ENCODE results near the gene CFAP54. TPM values are rescaled to one million over a fixed set of nuclear protein-coding genes. Genes with fewer than 3 reads are reported as not detected.

Gene CFAP54
- polyA plus RNA-seq, 3 donors = not detected

DNA sequence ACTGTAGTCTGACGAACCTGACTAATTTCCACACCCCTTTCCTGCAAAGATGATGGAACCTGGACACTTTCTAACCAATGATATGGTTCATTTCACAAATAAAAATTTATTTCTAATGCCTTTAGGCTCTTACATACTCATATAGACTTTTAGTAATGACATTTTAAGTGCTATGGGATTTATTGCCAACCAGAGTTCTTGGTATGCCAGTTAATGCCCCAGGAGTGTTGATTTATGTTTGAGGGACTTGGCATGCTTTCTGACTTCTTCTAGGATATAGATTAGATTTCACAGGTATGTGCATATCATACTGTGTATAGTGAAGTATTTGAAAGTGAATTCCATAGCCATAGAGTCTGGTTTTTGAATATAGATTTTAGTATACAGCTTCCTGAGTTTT, 159.5 kb downstream of the CFAP54 start:
- no peak overlapping the region for H3K4me3 Mint-ChIP-seq
- Histone ChIP-seq H3K36me3 (replicated peaks in 1 of 2; ENCODE audit: control insufficient read depth in 1 of 2, insufficient read depth in 2 of 2, low read length in 2 of 2) (no peaks in the 10 kb centered on the region), H3K4me3 (replicated peaks in 1 of 3; ENCODE audit: low read depth in 2 of 3, low read length in 3 of 3) (no peak overlapping the region), H3K27me3 (ENCODE audit: control insufficient read depth in 2 of 2, insufficient read depth in 2 of 2, low read length in 2 of 2) (no peaks in the 10 kb centered on the region), H3K79me2 (ENCODE audit: insufficient read depth, low read length) (no peaks in the 10 kb centered on the region), H3K4me2 (replicated peaks; ENCODE audit: extremely low read depth, low read length, poor library complexity, severe bottlenecking) (no peak overlapping the region), H3K9ac (ENCODE audit: insufficient read depth, low read length, poor library complexity, severe bottlenecking) (no peak overlapping the region), H4K20me1 (ENCODE audit: insufficient read depth, low read length) (no peaks in the 10 kb centered on the region), H2AFZ (ENCODE audit: insufficient read depth, low read depth, low read length, poor library complexity, severe bottlenecking) (no peak overlapping the region), H3K9me3 (replicated peaks in 1 of 2; ENCODE audit: control insufficient read depth in 1 of 2, insufficient read depth in 1 of 2, low read length in 2 of 2) (no peaks in the 10 kb centered on the region), H3K4me1 (ENCODE audit: control insufficient read depth in 1 of 2, insufficient read depth in 2 of 2, low read length in 2 of 2) (no peaks in the 10 kb centered on the region), H3K27ac (ENCODE audit: low read depth in 1 of 2, low read length in 2 of 2) (no peak overlapping the region)
- DNase-seq = no peak
- H3K27ac Mint-ChIP-seq = no peak overlapping the region
- intact Hi-C loops (cut with micrococcal nuclease) = no loop called here
- peaks cover 0 to 4% (median 0%) of the 10 kb centered on the region in 7 donors for H3K9me3 Mint-ChIP-seq
- no CpG with 5 or more reads among the region's 1 CpG for WGBS (ENCODE audit: insufficient coverage)
- TF ChIP-seq, protein P1, sequence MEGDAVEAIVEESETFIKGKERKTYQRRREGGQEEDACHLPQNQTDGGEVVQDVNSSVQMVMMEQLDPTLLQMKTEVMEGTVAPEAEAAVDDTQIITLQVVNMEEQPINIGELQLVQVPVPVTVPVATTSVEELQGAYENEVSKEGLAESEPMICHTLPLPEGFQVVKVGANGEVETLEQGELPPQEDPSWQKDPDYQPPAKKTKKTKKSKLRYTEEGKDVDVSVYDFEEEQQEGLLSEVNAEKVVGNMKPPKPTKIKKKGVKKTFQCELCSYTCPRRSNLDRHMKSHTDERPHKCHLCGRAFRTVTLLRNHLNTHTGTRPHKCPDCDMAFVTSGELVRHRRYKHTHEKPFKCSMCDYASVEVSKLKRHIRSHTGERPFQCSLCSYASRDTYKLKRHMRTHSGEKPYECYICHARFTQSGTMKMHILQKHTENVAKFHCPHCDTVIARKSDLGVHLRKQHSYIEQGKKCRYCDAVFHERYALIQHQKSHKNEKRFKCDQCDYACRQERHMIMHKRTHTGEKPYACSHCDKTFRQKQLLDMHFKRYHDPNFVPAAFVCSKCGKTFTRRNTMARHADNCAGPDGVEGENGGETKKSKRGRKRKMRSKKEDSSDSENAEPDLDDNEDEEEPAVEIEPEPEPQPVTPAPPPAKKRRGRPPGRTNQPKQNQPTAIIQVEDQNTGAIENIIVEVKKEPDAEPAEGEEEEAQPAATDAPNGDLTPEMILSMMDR (IDR thresholded peaks at IDR 0.05) = no peak
- peaks cover 1 to 3% (median 2%) of the 10 kb centered on the region in 3 donors for H3K27me3 Mint-ChIP-seq (ENCODE audit: low read depth in 3 of 3)
- no peaks in the 10 kb centered on the region for H3K36me3 Mint-ChIP-seq
- no peaks in the 10 kb centered on the region for H3K4me1 Mint-ChIP-seq

DNA sequence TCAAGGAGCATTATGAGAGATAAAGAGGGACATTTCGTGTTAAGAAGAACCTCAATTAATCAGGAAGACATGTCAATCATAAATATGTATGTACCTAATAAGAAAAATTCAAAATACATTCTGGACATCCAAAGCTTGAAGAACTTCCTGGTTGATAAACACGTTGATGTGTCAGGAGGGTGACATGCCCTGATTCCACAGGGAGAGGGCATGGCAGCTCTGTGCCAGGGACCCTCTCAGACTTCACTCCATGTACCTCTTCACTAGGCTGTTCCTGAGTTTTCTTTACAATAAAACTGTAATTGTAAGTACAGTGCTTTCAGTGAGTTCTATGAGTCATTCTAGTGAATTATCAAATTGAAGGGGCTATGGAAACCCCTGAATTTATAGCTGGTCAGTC, 163.5 kb downstream of the CFAP54 start:
- Histone ChIP-seq H3K27me3 (ENCODE audit: control insufficient read depth in 2 of 2, insufficient read depth in 2 of 2, low read length in 2 of 2) (no peaks in the 10 kb centered on the region), H4K20me1 (ENCODE audit: insufficient read depth, low read length) (no peaks in the 10 kb centered on the region), H3K4me3 (replicated peaks in 1 of 3; ENCODE audit: low read depth in 2 of 3, low read length in 3 of 3) (no peak overlapping the region), H3K4me1 (ENCODE audit: control insufficient read depth in 1 of 2, insufficient read depth in 2 of 2, low read length in 2 of 2) (no peaks in the 10 kb centered on the region), H3K79me2 (ENCODE audit: insufficient read depth, low read length) (no peaks in the 10 kb centered on the region), H3K36me3 (replicated peaks in 1 of 2; ENCODE audit: control insufficient read depth in 1 of 2, insufficient read depth in 2 of 2, low read length in 2 of 2) (no peaks in the 10 kb centered on the region), H3K27ac (ENCODE audit: low read depth in 1 of 2, low read length in 2 of 2) (no peak overlapping the region), H3K4me2 (replicated peaks; ENCODE audit: extremely low read depth, low read length, poor library complexity, severe bottlenecking) (no peak overlapping the region), H2AFZ (ENCODE audit: insufficient read depth, low read depth, low read length, poor library complexity, severe bottlenecking) (no peak overlapping the region), H3K9me3 (replicated peaks in 1 of 2; ENCODE audit: control insufficient read depth in 1 of 2, insufficient read depth in 1 of 2, low read length in 2 of 2) (no peaks in the 10 kb centered on the region), H3K9ac (ENCODE audit: insufficient read depth, low read length, poor library complexity, severe bottlenecking) (no peak overlapping the region)
- no peak overlapping the region for H3K27ac Mint-ChIP-seq
- intact Hi-C loops (cut with micrococcal nuclease) = no loop called here
- H3K36me3 Mint-ChIP-seq = no peaks in the 10 kb centered on the region
- H3K27me3 Mint-ChIP-seq (ENCODE audit: low read depth in 3 of 3) = peaks cover 2 to 6% (median 3%) of the 10 kb centered on the region in 3 donors
- TF ChIP-seq, protein P1 (IDR thresholded peaks at IDR 0.05) = no peak
- no CpG with 5 or more reads among the region's 2 CpGs for WGBS (ENCODE audit: insufficient coverage)
- H3K4me3 Mint-ChIP-seq = no peak overlapping the region
- no peak for DNase-seq
- no peaks in the 10 kb centered on the region for H3K4me1 Mint-ChIP-seq
- H3K9me3 Mint-ChIP-seq = no peaks in the 10 kb centered on the region

Measured in CD14-positive monocyte (primary cell).